ENCODE measurements around the gene SLC39A11.

DNA sequence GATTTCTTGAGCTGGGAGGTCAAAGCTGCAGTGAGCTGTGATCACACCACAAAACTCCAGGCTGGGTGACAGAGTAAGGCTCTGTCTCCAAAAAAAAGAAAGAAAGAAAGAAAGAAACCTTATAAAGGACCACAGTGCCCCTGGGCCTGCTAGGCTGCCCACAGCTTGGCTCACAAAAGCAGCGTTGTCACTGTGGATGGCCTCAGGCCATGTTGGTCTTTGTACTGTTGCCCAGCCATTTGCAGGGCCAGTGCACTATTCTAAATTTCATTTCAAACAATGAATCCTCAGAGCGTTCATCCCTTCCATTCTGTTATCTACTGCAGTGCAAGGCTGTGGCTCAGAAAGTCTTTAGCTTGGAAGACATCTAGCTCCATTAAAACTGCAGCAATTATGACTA lies 208.4 kb downstream of the SLC39A11 start:
- no peak for TF ChIP-seq EP300 (IDR thresholded peaks at IDR 0.05; ENCODE audit: borderline replicate concordance)
- TF ChIP-seq NFIC (IDR thresholded peaks at IDR 0.05) = no peak
- TF ChIP-seq, protein P1, sequence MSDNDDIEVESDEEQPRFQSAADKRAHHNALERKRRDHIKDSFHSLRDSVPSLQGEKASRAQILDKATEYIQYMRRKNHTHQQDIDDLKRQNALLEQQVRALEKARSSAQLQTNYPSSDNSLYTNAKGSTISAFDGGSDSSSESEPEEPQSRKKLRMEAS (IDR thresholded peaks at IDR 0.05) = no peak
- TF ChIP-seq ZBTB7A (IDR thresholded peaks at IDR 0.05; ENCODE audit: low read depth) = no peak
- no peak for TF ChIP-seq TAF1 (IDR thresholded peaks at IDR 0.05; ENCODE audit: low read depth)
- TF ChIP-seq, protein P2, sequence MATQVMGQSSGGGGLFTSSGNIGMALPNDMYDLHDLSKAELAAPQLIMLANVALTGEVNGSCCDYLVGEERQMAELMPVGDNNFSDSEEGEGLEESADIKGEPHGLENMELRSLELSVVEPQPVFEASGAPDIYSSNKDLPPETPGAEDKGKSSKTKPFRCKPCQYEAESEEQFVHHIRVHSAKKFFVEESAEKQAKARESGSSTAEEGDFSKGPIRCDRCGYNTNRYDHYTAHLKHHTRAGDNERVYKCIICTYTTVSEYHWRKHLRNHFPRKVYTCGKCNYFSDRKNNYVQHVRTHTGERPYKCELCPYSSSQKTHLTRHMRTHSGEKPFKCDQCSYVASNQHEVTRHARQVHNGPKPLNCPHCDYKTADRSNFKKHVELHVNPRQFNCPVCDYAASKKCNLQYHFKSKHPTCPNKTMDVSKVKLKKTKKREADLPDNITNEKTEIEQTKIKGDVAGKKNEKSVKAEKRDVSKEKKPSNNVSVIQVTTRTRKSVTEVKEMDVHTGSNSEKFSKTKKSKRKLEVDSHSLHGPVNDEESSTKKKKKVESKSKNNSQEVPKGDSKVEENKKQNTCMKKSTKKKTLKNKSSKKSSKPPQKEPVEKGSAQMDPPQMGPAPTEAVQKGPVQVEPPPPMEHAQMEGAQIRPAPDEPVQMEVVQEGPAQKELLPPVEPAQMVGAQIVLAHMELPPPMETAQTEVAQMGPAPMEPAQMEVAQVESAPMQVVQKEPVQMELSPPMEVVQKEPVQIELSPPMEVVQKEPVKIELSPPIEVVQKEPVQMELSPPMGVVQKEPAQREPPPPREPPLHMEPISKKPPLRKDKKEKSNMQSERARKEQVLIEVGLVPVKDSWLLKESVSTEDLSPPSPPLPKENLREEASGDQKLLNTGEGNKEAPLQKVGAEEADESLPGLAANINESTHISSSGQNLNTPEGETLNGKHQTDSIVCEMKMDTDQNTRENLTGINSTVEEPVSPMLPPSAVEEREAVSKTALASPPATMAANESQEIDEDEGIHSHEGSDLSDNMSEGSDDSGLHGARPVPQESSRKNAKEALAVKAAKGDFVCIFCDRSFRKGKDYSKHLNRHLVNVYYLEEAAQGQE (IDR thresholded peaks at IDR 0.05; ENCODE audit: low read depth) = no peak
